Ascending aorta (tissue), 2 donors: ENCODE data around the gene STOX2. TPM values are rescaled to one million over a fixed set of nuclear protein-coding genes. Genes with fewer than 3 reads are reported as not detected.

ENCODE experiments used
- DNase-seq, 2 donors: peaks; one replicate each; pipeline ENCODE4 v3.0.0-alpha.2; 2019; ENCODE audit warnings: low spot score in 2 of 2
- H3K27ac ChIP-seq, 2 donors: fragments of 200-600 bp; sonication (generic); one replicate each; pipeline ENCODE4 v1.5.1; 2016 to 2017; ENCODE audit warnings: mild to moderate bottlenecking in 1 of 2
- H3K27me3 ChIP-seq: fragments of 200-600 bp; sonication (generic); one replicate; pipeline ENCODE4 v1.5.1; 2017
- H3K36me3 ChIP-seq, 2 donors: fragments of 200-600 bp; sonication (generic); one replicate each; pipeline ENCODE4 v1.5.1; 2016
- H3K4me1 ChIP-seq, 2 donors: fragments of 200-600 bp; sonication (generic); one replicate each; pipeline ENCODE4 v1.5.1; 2016 to 2017; ENCODE audit warnings: mild to moderate bottlenecking in 1 of 2
- H3K4me3 ChIP-seq, 2 donors: fragments of 200-600 bp; sonication (generic); one replicate each; pipeline ENCODE4 v1.5.1; 2016 to 2017; ENCODE audit warnings: mild to moderate bottlenecking in 1 of 2
- H3K9me3 ChIP-seq, 2 donors: fragments of 200-600 bp; sonication (generic); one replicate each; pipeline ENCODE4 v1.5.1; 2016
- CTCF ChIP-seq, 3 experiments: fragments of 200-600 bp in 2 of 3; fragments of 450-650 bp in 1 of 3; sonication (generic) in 2 of 3; IDR thresholded peaks; one replicate each; pipeline ENCODE4 v1.5.1; 2016 to 2019; ENCODE audit warnings: antibody characterized with exemption in 3 of 3, mild to moderate bottlenecking in 1 of 3, moderate library complexity in 1 of 3
- intact Hi-C: fragments of 100-400 bp; cut with DNase I; formaldehyde crosslinking; loops from one replicate; pipeline ENCODE4 v1.15.1; 2023
- total RNA-seq: library from RNA; depleted of rRNA; stranded (reverse); fragments of >200 nt; gene quantifications from one replicate; pipeline ENCODE4 v1.1.0, GENCODE V29; 2016

Gene STOX2
- total RNA-seq, 1 donor from 2014 or later = 41.7 TPM

- intact Hi-C loops = no loop called here
- no peak for TF ChIP-seq CTCF (IDR thresholded peaks at IDR 0.05)
- DNase-seq = no peak
- Histone ChIP-seq H3K9me3 (no peaks in the 10 kb centered on the region), H3K4me3 (no peak overlapping the region), H3K4me1 (no peaks in the 10 kb centered on the region), H3K27ac (no peak overlapping the region), H3K27me3 (no peaks in the 10 kb centered on the region), H3K36me3 (no peaks in the 10 kb centered on the region)
Measured at GRCh38 chr4:184066584-184067300, 161.6 kb downstream of the STOX2 start.

GRCh38 chr4:184067931-184068554 is 162.9 kb downstream of the STOX2 start:
- no peak overlapping the region for H3K27ac ChIP-seq
- TF ChIP-seq CTCF (IDR thresholded peaks at IDR 0.05) = no peak
- H3K36me3 ChIP-seq = no peaks in the 10 kb centered on the region
- intact Hi-C loops = no loop called here
- H3K4me1 ChIP-seq = no peaks in the 10 kb centered on the region
- no peak for DNase-seq
- no peak overlapping the region for H3K4me3 ChIP-seq
- no peaks in the 10 kb centered on the region for H3K27me3 ChIP-seq
- H3K9me3 ChIP-seq = peaks cover 0 to 10% of the 10 kb centered on the region in 2 donors

Other genes starting within 250 kb of the STOX2 start
- 38.6 TPM for gene RWDD4, start 246.1 kb upstream of the STOX2 start, total RNA-seq
- gene TRAPPC11, start 246.0 kb upstream of the STOX2 start, total RNA-seq = 124 TPM